Keratinocyte (primary cell): Measurements from ENCODE around the gene FRMD1. TPM values are rescaled to one million over a fixed set of nuclear protein-coding genes. Genes with fewer than 3 reads are reported as not detected.

Experiments used
- DNase-seq: peaks from one replicate; pipeline ENCODE4 v3.0.0-alpha.2; 2011; ENCODE audit warnings: low read depth, missing footprints, low spot score
- FAIRE-seq: peaks from 2 replicates; lab custom pipeline; 2011; peaks lifted over from hg19 to GRCh38; lab: Jason Lieb, UNC
- H2AFZ ChIP-seq: 2 replicates; pipeline ENCODE4 v1.6.0; 2012; ENCODE audit warnings: low read length, control low read depth, inconsistent platforms; ENCODE audit not compliant: control insufficient read depth
- H3K27ac ChIP-seq: 2 replicates; pipeline ENCODE4 v1.5.1; 2011; ENCODE audit warnings: low read length; ENCODE audit not compliant: control insufficient read depth, insufficient read depth
- H3K27me3 ChIP-seq: 3 replicates; pipeline ENCODE4 v1.6.0; 2011; ENCODE audit warnings: low read length; ENCODE audit not compliant: control insufficient read depth, insufficient read depth; ENCODE audit errors: extremely low read depth
- H3K36me3 ChIP-seq, 2 experiments: 2 replicates in 1 of 2; 3 replicates in 1 of 2; pipeline ENCODE4 v1.5.1; 2011; ENCODE audit warnings: low read length in 2 of 2, mild to moderate bottlenecking in 1 of 2; ENCODE audit not compliant: control insufficient read depth in 2 of 2, insufficient read depth in 2 of 2; ENCODE audit errors: extremely low read depth in 1 of 2
- H3K4me1 ChIP-seq: 3 replicates; pipeline ENCODE4 v1.5.1; 2011; ENCODE audit warnings: low read length; ENCODE audit not compliant: control insufficient read depth, insufficient read depth; ENCODE audit errors: extremely low read depth
- H3K4me2 ChIP-seq: 3 replicates; pipeline ENCODE4 v1.6.0; 2011; ENCODE audit warnings: low read depth, low read length; ENCODE audit not compliant: control insufficient read depth, insufficient read depth; ENCODE audit errors: extremely low read depth
- H3K4me3 ChIP-seq, 3 experiments: fragments of 200-600 bp in 1 of 3; sonication (generic) in 1 of 3; 2 replicates in 2 of 3; 3 replicates in 1 of 3; pipeline ENCODE4 v1.5.1; 2011 to 2016; ENCODE audit warnings: low read length in 3 of 3, mild to moderate bottlenecking in 3 of 3, control low read depth in 2 of 3, inconsistent platforms in 1 of 3, low read depth in 1 of 3, mixed read lengths in 1 of 3, mixed run types in 1 of 3, moderate library complexity in 1 of 3; ENCODE audit not compliant: control insufficient read depth in 2 of 3, insufficient read depth in 2 of 3; ENCODE audit errors: extremely low read depth in 1 of 3
- H3K79me2 ChIP-seq: 2 replicates; pipeline ENCODE4 v1.6.0; 2012; ENCODE audit warnings: low read length; ENCODE audit not compliant: control insufficient read depth, insufficient read depth
- H3K9ac ChIP-seq: 3 replicates; pipeline ENCODE4 v1.6.0; 2011; ENCODE audit warnings: low read length; ENCODE audit not compliant: control insufficient read depth, insufficient read depth; ENCODE audit errors: extremely low read depth
- H3K9me1 ChIP-seq: 3 replicates; pipeline ENCODE4 v1.6.0; 2011; ENCODE audit warnings: low read length; ENCODE audit not compliant: control insufficient read depth, insufficient read depth; ENCODE audit errors: extremely low read depth
- H3K9me3 ChIP-seq: 2 replicates; pipeline ENCODE4 v1.5.1; 2012; ENCODE audit warnings: low read depth, low read length; ENCODE audit not compliant: control insufficient read depth
- H4K20me1 ChIP-seq: 3 replicates; pipeline ENCODE4 v1.6.0; 2011; ENCODE audit warnings: low read length; ENCODE audit not compliant: control insufficient read depth, insufficient read depth; ENCODE audit errors: extremely low read depth
- EZH2 ChIP-seq: IDR thresholded peaks from one replicate; pipeline ENCODE4 v1.6.1; 2012; ENCODE audit warnings: inconsistent platforms, mild to moderate bottlenecking, low read length, moderate library complexity
- dilution Hi-C: fragments of 300-500 bp; cut with MboI; formaldehyde crosslinking; loops from one replicate; pipeline ENCODE4 v1.7.0; 2020; ENCODE audit warnings: low sequenced_read_pairs; ENCODE audit not compliant: extremely low pct_ligation_motif_present
- polyA plus RNA-seq, 5 experiments: library from polyadenylated mRNA; depleted of rRNA in 3 of 5; stranded (reverse) in 3 of 5; stranded (forward) in 1 of 5; unstranded in 1 of 5; fragments of >200 nt; gene quantifications; 1 replicate in 1 of 5; 2 replicates in 3 of 5; 3 replicates in 1 of 5; pipeline versions ENCODE4 v1.2.1 to v1.2.3, GENCODE V29; 2011 to 2012; ENCODE audit warnings: missing spikeins in 2 of 5, low read depth in 1 of 5, low replicate concordance in 1 of 5
- TF ChIP-seq, protein P1 (sequence below), 3 experiments: IDR thresholded peaks in 1 of 3; conservative IDR thresholded peaks in 1 of 3; optimal IDR thresholded peaks in 1 of 3; 2 replicates in 2 of 3; 3 replicates in 1 of 3; pipeline versions ENCODE3 to v1.5.1; 2011; ENCODE audit warnings: low read length in 3 of 3, mild to moderate bottlenecking in 3 of 3, moderate library complexity in 2 of 3, control low read depth in 1 of 3, inconsistent platforms in 1 of 3; ENCODE audit not compliant: insufficient read depth in 2 of 3; ENCODE audit errors: extremely low read depth in 1 of 3

Gene FRMD1
- polyA plus RNA-seq, 1 donor (not counting 4 experiments of a cell fraction or from before 2014, with no cell fraction given) = not detected

- FAIRE-seq = no peak
Observed at GRCh38 chr6:168052291-168052891, 26.6 kb downstream of the FRMD1 start.

DNA sequence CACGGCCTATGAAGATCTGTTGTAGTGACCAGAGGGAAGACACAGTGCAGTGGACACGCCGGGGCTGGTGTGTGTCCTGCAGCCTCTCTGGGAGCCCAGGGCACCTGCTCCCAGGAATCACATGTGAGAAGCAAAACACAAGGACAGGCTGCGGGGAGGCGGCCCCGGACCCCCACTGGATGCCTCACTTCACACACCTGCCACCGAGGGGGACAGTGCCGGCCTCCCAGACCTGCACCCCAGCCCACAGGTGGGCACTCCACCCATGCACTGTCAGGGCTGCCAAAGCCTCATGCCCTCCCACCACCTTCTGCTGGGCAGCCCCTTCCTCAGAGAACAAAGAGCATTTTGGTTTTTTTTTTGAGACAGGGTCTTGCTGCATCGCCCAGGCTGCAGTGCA lies 27.4 kb downstream of the FRMD1 start:
- FAIRE-seq (no peak), DNase-seq (no peak)
- H3K27ac ChIP-seq = no peak overlapping the region
- dilution Hi-C loops = no loop called here
- H3K27me3 ChIP-seq = no peaks in the 10 kb centered on the region
- H3K4me3 ChIP-seq = no peak overlapping the region
- no peak overlapping the region for H3K4me2 ChIP-seq
- H4K20me1 ChIP-seq = no peaks in the 10 kb centered on the region
- no peaks in the 10 kb centered on the region for H3K4me1 ChIP-seq
- H3K9me3 ChIP-seq = no peaks in the 10 kb centered on the region
- no peaks in the 10 kb centered on the region for H3K36me3 ChIP-seq
- no peak overlapping the region for H2AFZ ChIP-seq
- TF ChIP-seq EZH2 = no peak
- TF ChIP-seq, protein P1, sequence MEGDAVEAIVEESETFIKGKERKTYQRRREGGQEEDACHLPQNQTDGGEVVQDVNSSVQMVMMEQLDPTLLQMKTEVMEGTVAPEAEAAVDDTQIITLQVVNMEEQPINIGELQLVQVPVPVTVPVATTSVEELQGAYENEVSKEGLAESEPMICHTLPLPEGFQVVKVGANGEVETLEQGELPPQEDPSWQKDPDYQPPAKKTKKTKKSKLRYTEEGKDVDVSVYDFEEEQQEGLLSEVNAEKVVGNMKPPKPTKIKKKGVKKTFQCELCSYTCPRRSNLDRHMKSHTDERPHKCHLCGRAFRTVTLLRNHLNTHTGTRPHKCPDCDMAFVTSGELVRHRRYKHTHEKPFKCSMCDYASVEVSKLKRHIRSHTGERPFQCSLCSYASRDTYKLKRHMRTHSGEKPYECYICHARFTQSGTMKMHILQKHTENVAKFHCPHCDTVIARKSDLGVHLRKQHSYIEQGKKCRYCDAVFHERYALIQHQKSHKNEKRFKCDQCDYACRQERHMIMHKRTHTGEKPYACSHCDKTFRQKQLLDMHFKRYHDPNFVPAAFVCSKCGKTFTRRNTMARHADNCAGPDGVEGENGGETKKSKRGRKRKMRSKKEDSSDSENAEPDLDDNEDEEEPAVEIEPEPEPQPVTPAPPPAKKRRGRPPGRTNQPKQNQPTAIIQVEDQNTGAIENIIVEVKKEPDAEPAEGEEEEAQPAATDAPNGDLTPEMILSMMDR (optimal IDR thresholded peaks at IDR 0.05 in 1 of 3, IDR thresholded peaks at IDR 0.05 in 1 of 3, conservative IDR thresholded peaks at IDR 0.05 in 1 of 3; ENCODE audit: extremely low read depth in 1 of 3, insufficient read depth in 2 of 3, low read length in 3 of 3) = no peak
- no peaks in the 10 kb centered on the region for H3K79me2 ChIP-seq
- H3K9ac ChIP-seq = no peak overlapping the region
- H3K9me1 ChIP-seq = no peaks in the 10 kb centered on the region

More at GRCh38 chr6:168052291-168052891, 26.6 kb downstream of the FRMD1 start:
- no peaks in the 10 kb centered on the region for H4K20me1 ChIP-seq
- H3K4me2 ChIP-seq = no peak overlapping the region
- no peaks in the 10 kb centered on the region for H3K9me1 ChIP-seq
- H3K9me3 ChIP-seq = no peaks in the 10 kb centered on the region
- TF ChIP-seq, protein P1 (optimal IDR thresholded peaks at IDR 0.05 in 1 of 3, IDR thresholded peaks at IDR 0.05 in 1 of 3, conservative IDR thresholded peaks at IDR 0.05 in 1 of 3; ENCODE audit: extremely low read depth in 1 of 3, insufficient read depth in 2 of 3, low read length in 3 of 3) = no peak
- no peak for TF ChIP-seq EZH2
- H3K9ac ChIP-seq = no peak overlapping the region
- no peaks in the 10 kb centered on the region for H3K4me1 ChIP-seq
- dilution Hi-C loops = no loop called here
- no peak for DNase-seq
- no peaks in the 10 kb centered on the region for H3K79me2 ChIP-seq
- H3K27ac ChIP-seq = no peak overlapping the region
- H3K36me3 ChIP-seq = no peaks in the 10 kb centered on the region
- H3K4me3 ChIP-seq = no peak overlapping the region
- H3K27me3 ChIP-seq = no peaks in the 10 kb centered on the region
- no peak overlapping the region for H2AFZ ChIP-seq
